Ishikawa (cell line): ENCODE data around the gene RPN2.

Experiments
- CEBPB ChIP-seq: IDR thresholded peaks from 2 replicates; pipeline ENCODE4 v1.6.1; 2012
- CREB1 ChIP-seq: IDR thresholded peaks from 2 replicates; pipeline ENCODE4 v1.6.1; 2012; ENCODE audit warnings: low read depth
- EP300 ChIP-seq: IDR thresholded peaks from 2 replicates; pipeline ENCODE4 v1.6.1; 2012; ENCODE audit warnings: borderline replicate concordance
- RAD21 ChIP-seq: IDR thresholded peaks from 2 replicates; pipeline ENCODE4 v1.6.1; 2012; ENCODE audit warnings: low read depth
- TAF1 ChIP-seq: IDR thresholded peaks from 2 replicates; pipeline ENCODE4 v1.6.1; 2012; ENCODE audit warnings: low read depth, mild to moderate bottlenecking
- TCF12 ChIP-seq: IDR thresholded peaks from 2 replicates; pipeline ENCODE4 v1.6.1; 2012; ENCODE audit warnings: low read depth
- USF1 ChIP-seq: IDR thresholded peaks from 2 replicates; pipeline ENCODE4 v1.6.1; 2012
- YY1 ChIP-seq: IDR thresholded peaks from 2 replicates; pipeline ENCODE4 v1.6.1; 2012; ENCODE audit warnings: low read depth
- TF ChIP-seq, protein P1 (sequence below): IDR thresholded peaks from 2 replicates; pipeline ENCODE4 v1.6.1; 2012; ENCODE audit warnings: low read depth, mild to moderate bottlenecking
- TF ChIP-seq, protein P2 (sequence below): IDR thresholded peaks from 2 replicates; pipeline ENCODE4 v1.6.1; 2012

DNA sequence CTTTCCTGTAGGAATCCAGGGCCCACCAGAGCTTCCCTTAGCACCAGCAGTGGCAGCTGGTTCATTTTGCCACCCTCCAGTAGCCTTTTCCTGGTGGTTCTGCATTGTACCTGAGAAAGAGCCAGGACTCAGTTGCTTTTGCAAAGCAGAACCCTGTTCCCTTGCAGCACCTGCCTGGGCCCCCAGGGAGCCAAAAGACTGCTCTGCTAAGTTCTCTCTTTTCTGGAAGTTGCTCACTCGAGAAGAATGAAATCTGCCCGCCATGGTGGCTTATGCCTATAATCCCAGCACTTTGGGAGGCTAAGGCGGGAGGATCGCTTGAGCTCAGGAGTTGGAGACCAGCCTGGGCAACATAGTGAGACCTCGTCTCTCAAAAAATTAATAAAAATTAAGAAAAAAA, 58.5 kb downstream of the RPN2 start:
- TF ChIP-seq EP300 (no peak), RAD21 (no peak), TAF1 (no peak), CREB1 (no peak), CEBPB (no peak), YY1 (no peak), USF1 (no peak), TCF12 (no peak)
- TF ChIP-seq, protein P1, sequence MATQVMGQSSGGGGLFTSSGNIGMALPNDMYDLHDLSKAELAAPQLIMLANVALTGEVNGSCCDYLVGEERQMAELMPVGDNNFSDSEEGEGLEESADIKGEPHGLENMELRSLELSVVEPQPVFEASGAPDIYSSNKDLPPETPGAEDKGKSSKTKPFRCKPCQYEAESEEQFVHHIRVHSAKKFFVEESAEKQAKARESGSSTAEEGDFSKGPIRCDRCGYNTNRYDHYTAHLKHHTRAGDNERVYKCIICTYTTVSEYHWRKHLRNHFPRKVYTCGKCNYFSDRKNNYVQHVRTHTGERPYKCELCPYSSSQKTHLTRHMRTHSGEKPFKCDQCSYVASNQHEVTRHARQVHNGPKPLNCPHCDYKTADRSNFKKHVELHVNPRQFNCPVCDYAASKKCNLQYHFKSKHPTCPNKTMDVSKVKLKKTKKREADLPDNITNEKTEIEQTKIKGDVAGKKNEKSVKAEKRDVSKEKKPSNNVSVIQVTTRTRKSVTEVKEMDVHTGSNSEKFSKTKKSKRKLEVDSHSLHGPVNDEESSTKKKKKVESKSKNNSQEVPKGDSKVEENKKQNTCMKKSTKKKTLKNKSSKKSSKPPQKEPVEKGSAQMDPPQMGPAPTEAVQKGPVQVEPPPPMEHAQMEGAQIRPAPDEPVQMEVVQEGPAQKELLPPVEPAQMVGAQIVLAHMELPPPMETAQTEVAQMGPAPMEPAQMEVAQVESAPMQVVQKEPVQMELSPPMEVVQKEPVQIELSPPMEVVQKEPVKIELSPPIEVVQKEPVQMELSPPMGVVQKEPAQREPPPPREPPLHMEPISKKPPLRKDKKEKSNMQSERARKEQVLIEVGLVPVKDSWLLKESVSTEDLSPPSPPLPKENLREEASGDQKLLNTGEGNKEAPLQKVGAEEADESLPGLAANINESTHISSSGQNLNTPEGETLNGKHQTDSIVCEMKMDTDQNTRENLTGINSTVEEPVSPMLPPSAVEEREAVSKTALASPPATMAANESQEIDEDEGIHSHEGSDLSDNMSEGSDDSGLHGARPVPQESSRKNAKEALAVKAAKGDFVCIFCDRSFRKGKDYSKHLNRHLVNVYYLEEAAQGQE = no peak
- TF ChIP-seq, protein P2, sequence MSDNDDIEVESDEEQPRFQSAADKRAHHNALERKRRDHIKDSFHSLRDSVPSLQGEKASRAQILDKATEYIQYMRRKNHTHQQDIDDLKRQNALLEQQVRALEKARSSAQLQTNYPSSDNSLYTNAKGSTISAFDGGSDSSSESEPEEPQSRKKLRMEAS = no peak
